HG03175 (cell line): Measurements from ENCODE around the gene BCL2.
"Not testable (repeated sequence)": the region's sequence is repeated elsewhere in the genome, so short reads cannot be mapped to it uniquely, and the experiment has no call there.

ENCODE experiments used
- ATAC-seq: cut with Tn5 transposase; IDR thresholded peaks from one replicate; pipeline ENCODE4 v1.9.1; 2021; ENCODE audit warnings: mild to moderate bottlenecking, moderate library complexity; ENCODE audit not compliant: unreplicated experiment

The BCL2 gene

DNA sequence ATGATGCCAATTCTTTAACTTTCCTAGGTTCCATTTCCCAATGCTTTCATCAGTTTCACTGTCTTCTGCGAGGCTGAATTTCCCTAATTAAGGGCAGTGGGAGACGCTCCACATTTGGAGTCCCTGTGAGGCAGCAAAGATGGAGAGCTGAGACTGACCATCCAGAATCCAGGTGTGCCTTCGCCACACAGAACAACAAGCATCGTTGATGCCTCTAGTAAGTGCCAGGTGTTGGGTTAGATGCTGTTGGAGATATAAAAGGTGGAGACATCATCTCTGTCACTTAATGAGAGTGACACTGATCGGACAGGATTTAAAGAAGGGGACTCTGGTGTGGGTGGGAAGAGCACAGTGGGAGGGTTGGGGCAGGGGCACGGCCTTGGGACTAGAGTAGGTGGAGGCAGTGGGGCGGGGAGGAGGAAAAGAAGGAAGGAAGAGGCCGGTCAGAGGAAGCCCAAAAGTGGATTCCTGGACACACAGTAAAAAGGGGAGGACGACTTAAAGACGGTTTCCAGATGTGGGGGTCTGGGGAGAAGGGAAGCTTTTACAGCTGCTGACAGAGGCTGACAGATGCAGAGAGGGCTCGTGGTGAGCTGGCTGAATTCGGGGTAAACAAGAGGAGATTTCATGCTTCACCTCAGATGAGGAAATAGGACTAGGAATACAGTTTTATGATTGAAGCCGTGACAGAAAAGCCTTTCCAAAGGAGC lies 113.0 kb downstream of the BCL2 start:
- ATAC-seq, result no peak

DNA sequence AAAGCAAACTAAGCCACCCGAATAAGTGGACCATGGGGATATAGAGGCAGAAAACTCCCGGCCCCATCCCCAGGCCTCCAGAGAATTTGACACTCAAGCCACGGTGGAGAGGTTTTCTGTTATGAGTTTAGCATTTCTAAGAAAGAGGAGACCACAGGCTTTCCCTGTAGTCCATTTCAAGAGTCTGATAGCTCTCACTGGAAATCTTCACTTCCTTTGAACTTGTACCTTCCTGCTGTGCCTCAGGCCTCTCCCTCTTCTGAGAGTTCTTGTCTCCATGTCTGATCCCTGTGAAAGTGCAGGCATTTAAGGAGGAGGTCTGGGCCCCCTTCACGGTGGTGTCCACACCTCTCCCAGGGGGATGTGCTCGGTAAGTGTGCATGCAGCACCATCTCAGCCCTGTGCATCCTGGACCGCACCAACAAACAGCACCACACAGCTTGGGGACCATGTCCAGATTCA lies 113.7 kb downstream of the BCL2 start:
- no peak for ATAC-seq

DNA sequence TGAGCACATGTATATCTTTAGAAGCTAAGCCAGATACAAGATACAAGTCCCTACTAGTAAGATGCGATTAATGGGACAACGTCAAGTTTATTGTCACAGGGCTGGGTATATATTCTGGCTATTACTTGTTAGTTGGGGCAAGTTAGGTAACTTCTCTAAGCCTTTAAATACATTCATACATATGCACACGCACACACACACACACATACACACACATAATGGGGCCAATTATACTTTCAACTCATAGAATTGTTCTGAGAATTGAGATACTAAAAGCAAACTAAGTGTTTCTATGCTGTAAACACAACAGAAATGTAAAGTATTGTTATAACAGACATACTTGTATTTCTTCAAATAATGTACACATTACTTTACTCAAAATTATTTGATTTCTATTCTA lies 116.1 kb downstream of the BCL2 start:
- ATAC-seq, result no peak

DNA sequence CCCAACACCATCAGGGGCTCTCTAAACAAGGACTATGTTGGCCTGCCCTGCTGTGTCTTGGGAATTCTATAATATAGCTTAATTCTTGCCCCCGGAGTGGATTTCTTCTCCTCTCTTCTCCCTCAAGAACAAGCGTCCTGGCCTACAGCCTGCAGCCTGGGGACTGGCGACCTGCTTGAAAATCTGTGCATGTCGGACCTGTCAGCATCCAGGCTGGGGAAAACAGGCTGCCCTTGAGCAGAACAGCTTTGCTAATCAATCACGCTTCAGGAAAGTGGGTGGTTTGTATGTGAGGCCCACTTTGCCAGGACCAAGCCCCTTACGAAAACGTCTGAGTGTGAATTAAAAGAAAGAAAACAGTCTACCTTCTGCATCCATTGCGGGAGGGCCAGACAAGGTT lies 116.7 kb downstream of the BCL2 start:
- no peak for ATAC-seq

DNA sequence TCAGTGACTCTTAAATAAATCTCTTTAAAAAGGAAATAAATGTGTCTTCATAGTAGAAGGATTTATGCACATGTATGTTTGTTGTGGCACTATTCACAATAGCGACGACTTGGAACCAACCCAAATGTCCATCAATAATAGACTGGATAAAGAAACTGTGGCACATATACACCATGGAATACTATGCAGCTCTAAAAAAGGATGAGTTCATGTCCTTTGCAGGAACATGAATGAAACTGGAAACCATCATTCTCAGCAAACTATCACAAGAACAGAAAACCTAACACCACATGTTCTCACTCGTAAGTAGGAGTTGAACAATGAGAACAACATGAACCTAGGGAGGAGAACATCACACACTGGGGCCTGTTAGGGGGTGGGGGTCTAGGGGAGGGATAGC lies 118.1 kb downstream of the BCL2 start:
- ATAC-seq, result not testable (repeated sequence)

DNA sequence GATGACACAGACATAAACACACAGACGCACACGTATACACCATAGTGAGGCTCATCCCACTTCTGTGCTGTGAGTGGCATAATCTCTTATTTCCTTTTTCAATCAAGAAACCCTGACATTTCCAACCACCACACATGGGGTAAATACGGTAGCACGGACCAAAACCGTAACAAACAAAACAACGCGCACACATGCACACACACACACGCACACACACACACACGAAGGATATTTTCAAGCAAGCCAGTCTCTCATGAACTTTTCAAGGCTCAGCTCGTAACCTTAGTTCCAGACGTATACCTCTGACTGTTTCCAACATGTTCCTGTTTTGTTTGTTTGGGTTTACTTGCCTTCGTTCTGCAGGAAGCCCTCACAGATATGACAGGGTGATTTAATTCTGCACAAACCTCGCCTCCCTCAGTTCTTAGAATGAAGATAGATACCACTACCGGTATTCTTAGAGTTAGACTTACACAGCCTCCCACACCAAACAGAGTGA lies 119.8 kb downstream of the BCL2 start:
- ATAC-seq, result no peak

DNA sequence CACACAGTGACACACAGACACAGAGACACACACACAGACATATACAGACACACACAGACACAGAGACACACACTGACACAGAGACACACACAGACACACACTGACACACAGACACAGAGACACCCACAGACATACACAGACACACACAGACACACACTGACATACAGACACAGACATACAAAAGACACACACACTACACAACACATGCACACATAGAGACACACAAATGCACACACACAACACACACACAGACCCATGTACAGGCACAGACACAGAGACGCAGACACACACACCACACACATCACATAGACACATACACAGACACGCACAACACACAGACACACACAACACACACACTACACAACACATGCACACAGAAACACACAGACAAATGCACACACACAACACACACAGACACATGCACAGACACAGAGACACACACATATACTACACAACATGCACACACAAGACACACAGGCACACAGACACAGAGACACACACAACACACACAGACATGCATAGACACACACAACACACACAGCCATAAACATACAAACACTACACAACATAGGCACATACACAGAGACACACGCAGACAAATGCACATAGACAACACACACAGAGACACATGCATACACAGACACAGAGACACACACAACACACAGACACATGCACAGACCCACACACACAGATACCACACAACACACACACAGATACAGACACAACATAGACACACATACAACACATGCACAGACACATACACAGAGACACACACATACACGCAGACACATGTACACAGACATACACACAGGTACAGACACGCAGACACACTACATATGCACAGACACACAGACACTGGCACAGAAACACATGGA lies 120.5 kb downstream of the BCL2 start:
- no peak for ATAC-seq

DNA sequence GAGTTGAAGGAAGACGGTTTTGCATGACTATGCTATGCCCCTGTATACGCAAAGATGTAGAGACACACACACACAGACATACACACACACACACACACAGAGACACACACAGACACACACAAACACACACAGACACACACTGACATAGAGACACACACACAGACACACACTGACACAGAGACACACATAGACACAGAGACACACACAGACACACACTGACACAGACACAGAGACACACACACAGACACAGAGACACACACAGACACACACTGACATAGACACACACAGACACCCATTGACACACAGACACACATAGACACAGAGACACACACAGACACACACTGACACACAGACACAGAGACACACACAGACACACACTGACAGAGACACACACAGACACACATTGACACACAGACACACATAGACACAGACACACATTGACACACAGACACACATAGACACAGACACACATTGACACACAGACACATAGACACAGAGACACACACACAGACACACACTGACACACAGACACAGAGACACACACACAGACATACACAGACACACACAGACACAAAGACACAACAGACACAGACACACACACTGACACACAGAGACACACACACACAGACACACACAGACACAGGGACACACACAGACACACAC lies 121.3 kb downstream of the BCL2 start:
- ATAC-seq, result no peak

DNA sequence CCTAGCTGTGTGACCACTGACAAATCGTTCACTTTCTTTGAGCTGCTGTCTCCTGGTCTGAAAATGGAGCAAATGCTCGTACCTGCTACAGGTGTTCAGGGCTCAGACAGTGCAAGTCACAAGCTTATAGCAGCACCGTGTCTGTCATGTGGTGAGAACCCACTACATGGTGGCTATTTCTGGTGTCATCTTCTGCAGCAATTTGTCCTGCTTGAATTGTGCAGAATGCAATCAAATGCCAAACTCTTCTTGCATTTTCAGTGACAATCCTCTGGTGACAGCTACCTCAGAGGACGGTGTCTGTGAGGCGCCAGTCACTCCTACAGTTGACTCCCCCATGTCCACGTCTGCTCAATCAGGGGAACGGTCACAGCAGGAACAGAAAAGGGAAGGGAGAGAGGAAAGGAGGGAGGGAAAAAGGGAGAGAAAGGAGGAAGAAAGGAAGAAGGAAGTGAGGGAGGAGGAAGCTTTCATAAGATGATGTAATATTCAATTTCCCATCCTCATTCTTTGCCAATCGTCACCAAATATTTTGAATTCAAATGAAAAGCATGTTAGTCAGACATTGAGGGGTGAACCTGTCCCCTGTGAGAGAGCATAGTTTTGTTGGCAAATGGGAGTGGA lies 122.2 kb downstream of the BCL2 start:
- no peak for ATAC-seq

DNA sequence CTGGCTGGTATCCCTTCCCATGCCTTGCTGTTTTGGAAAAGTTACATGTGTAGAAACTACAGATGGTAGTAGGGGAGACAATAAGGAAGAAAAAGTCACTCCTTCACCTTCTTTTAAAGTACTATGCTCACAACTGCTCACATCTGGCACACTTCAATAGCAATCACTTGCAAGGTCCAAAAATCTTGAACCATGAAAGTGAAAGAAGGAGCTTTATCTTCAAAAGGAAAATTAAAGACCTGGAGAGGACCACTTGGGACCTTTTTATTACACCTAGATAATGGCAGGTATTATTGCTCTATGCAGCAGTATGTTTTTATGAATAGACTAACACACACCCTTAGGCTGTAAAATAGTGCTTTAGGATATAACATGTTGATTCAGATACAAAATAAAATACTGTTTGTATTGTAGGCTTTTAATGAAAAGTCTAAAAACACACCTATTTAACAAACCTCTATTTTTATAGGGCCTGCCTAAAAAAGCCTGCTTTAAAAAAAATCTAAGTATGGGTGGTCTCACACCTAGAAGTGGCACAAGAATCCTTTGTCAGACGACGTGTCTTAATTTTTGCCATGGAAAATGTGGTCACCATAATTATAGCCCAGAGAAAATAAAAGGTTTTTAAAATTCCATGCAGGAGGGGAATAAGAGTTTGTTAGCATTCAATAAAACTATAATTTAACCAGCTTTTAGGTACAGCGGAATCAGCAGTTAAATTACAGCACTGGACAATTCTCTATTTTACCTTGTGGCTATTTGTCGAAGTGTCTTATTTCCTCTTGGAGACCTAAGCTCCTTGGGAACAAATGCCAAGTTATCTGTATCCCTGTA lies 124.0 kb downstream of the BCL2 start:
- no peak for ATAC-seq

DNA sequence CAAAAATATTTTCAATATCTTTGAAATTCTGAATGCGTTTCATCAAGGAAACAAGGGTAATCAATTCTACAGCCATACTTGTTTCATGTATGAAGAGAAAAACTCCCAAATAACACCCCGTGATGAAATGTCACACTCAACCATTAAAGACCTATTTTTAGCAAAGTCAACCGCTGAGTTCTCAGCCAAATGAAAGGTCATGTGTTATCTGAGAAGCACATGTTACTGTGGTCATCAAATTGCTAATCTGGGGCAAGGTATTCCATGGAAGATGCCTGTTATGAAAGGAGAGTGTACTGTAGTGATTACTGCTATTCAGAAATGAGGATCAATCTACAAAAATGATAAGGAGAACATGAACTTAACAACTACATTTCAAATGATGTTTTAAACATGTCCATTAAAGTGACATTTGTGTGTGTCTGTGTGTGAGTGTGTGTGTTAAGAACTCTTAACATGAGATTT lies 126.7 kb downstream of the BCL2 start:
- ATAC-seq, result peak; percentile 72

DNA sequence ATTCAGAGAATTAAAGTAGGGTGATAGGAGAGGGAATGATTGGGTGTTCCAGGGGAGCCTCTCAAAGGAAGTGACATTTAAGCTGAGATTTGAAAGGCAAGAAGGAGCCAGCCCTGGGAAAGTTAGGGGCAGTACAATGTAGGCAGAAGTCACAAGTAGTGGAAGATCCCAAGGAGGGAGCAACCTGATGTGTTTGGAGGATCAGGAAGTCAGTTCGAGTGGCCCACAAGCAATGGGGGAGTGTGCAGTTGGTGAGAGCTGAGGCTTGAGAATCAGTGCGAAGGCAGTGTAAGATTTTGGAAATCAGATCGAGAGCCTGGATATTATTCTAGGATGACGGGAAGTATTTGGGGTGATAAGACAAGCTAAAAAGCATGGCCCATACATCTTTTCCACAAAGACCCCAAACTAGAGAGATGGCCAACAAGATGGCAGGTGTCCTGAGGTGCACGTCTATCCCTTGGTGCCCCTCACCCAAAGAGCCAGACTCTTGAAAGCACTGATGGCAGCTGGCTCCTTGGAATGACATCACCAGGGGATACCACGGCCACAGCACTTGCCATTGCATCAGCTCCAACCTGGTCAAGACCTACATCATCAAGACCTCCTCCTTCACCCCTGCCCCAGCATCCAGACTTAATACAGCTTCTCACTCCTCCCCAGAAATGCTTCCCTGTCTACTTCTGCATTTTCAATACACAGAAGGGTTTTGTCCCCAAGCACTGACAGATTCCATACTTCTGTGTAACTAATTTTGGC lies 127.3 kb downstream of the BCL2 start:
- ATAC-seq, result peak; percentile 28

DNA sequence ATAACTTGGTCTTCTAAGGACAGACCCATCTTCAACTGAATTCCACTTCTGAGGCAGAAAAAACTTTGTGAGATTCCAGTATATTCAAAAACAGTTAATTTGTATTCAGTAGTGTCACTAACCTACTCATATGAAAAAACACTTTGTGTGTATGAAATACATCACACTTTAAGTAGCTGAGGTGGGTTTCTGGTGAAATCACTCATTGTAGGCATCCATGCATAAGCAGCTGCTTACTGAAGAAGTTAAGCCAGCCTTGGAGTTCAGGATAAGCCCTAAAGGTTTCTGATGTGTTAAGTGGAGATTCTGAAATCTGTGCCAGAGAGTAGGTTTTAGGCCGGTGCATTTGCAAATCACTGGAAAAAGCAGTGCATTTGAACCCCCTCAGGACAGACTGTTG lies 128.2 kb downstream of the BCL2 start:
- no peak for ATAC-seq

DNA sequence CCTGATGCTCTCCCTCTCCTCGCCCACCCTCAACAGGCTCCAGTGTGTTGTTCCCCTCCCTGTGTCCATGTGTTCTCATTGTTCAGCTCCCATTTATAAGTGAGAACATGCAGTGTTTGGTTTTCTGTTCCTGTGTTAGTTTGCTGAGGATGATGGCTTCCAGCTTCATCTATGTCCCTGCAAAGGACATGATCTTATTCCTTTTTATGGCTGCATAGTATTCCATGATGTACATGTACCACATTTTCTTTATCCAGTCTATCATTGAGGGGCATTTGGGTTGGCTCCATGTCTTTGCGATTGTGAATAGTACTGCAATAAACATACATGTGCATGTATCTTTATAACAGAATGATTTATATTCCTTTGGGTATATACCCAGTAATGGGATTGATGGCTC lies 128.7 kb downstream of the BCL2 start:
- not testable (repeated sequence) for ATAC-seq

DNA sequence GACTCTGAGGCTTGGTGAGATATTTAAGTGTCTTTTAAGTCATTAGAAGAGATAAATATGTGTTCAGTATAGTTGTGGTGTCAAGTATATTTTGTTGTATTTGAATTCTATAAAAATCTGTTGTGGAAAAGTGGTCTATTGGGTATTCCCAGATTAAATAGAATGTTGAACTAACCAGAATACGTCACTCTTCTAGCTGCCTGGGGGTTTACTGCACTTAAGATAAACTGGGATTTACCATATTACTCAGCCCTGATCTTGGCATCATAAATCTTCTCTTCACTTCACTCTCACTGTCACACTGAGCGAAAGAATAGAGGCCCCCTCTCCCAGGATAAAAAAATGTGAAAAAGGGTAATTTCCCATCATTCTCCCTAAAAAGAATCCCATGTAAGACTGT lies 129.8 kb downstream of the BCL2 start:
- ATAC-seq, result no peak

DNA sequence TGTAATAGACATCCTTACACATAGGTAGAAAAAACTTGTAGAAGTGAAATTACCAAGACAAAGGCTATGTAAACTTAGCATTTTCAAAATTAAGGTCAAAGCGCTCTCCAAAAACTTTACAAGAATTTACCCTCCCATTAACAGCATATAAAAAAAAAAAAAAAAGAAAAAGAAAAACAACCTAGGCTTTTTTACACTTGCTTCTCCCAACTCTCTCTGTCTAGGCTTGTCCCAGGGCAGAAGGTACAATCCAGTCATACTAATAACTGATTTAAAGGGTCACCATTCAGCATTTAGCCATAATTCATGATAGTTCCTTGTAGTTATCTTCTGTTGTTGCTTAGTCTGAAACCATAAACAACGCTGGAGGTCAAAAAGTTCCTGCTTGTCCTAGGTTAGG lies 130.5 kb downstream of the BCL2 start:
- ATAC-seq, result no peak

DNA sequence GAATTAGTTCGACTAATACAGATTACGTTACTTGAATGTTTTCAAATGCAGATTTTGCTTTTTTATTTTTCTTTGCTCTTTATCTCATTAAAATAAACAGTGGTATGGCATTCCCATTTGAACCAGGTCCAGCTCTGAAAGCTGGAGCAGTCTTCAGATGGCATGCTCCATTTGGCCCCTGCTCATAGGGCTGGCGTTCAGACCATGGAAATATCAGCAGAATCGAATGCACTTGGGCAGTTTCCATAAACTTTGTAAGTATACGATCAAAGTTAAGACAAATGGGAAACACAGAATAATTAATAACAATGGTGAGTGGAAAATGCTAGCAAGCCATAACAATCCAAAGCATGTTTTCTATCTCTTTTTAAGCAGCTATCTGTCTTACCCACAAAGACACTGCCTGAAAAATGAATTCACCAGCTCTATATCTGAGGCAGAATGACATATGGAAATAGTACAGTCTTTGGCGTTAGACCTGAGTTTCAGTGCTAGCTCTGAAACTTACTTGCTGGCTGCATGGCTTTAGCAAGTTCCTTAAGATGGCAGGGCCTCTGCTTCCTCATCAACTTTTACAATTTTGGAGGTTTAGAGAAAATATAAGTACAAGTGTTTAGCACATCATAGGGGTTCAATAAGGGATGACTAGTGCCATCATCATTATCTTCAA lies 131.6 kb downstream of the BCL2 start:
- no peak for ATAC-seq

DNA sequence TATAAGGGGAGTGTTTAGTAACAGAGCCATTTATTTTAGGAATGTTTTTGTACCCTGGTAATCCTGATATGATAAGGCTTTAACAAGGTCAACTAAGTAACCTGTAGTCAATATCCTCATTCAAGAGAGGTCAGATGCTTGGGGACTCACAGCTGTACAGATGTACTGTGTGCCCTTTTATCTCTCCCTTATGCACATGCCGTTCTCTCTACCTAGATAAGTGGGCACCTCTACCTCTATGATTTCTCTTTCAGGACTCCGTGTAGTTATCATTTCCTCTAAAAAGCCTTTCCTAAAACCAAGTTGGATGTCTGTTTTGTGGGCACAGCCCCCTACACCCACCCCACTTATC lies 132.4 kb downstream of the BCL2 start:
- ATAC-seq, result no peak
